GM18907 (cell line): Measurements from ENCODE around the gene OPRL1.
"Not testable (repeated sequence)": the region's sequence is repeated elsewhere in the genome, so short reads cannot be mapped to it uniquely, and the experiment has no call there.

Experiments
- ATAC-seq: cut with Tn5 transposase; IDR thresholded peaks from one replicate; pipeline ENCODE4 v1.9.1; 2021; ENCODE audit warnings: mild to moderate bottlenecking, moderate library complexity; ENCODE audit not compliant: unreplicated experiment

Gene OPRL1

GRCh38 chr20:64083378-64083803, 3.5 kb downstream of the OPRL1 start:
- ATAC-seq: no peak

GRCh38 chr20:64083804-64084684, 4.2 kb downstream of the OPRL1 start, which contains the start of gene LKAAEAR1:
LKAAEAR1 (minus strand) TSS chr20:64084398; CDS start chr20:64084219, 179 bp downstream.
- ATAC-seq: no peak

DNA sequence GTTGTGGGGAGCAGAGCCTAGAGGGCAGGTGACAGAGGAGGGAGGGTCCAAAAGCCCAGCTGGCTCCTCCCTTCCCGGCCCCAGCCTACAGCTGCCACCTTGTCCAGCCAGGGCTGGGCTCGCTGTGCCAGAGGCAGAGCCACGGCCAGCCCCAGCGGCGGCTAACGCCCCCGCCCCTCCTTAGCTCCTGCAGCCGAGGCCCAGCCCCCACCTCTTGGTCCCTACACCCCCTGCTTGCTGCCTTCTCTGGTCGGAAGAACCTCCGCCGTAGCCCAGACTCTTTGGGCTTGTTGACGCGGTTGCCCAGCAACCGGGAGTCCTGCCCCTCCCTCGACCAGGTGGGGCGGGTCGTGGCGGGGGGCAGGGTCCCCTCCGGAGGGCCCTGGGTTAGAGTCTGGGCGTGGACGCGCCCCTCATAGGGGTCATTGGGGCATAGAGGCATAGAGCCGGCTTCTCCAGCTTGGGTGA, 4.8 kb downstream of the OPRL1 start:
- no peak for ATAC-seq

- no peak for ATAC-seq
These were observed 6.9 kb downstream of the OPRL1 start for GRCh38 chr20:64086801-64087200.

DNA sequence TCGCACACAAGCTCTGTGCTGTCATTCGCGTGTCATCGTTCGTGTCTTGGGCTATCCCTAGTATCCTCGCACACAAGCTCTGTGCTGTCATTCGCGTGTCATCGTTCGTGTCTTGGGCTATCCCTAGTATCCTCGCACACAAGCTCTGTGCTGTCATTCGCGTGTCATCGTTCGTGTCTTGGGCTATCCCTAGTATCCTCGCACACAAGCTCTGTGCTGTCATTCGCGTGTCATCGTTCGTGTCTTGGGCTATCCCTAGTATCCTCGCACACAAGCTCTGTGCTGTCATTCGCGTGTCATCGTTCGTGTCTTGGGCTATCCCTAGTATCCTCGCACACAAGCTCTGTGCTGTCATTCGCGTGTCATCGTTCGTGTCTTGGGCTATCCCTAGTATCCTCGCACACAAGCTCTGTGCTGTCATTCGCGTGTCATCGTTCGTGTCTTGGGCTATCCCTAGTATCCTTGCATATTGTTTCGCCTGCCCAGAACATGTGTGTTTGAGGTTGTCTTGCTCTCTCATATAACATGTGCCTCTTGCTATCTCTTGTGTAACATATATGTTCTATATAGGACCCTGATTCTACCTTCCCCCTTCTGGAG, 7.4 kb downstream of the OPRL1 start:
- not testable (repeated sequence) for ATAC-seq

- not testable (repeated sequence) for ATAC-seq
These were observed 8.7 kb downstream of the OPRL1 start for GRCh38 chr20:64088586-64088985.

DNA sequence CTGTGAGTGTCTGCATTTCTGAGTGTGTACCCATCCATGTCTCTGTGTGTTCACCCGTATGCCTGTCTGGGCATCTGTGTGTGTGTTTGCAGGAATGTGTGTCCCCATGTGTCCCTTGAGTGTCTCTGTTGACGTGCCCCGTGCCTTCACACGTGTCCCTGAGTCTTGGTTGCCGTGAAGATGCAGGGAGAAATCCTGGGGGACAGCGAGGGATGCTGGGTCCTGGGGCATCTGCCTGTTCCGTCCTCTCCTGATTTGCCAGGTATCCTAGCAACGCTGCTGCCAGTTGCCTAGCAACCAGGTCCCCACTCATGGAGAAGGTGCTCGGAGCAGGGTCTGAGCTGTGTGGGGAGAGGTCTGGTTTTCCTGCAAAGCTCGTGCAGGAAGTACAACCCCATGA, 10.3 kb downstream of the OPRL1 start:
- ATAC-seq: no peak

DNA sequence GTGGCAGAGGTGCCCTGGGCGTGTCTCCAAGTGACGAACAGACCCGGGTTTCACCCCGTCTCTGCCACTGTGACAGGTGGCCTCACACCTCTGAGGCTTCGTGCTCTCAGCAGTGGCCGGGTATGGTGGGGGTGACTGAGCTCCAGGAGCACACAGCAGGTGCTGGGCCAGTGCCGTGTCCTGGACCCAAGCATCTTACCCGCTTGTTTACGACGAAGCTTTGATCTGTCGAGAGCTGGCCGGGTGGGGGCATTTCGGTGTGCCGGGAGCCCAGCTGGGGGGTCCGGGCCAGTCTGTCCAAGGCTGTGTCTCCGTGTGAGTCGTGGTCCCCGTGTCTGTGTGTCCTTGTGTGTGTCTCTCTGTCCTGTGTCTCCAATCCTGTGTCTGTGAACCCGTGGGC, 11.5 kb downstream of the OPRL1 start:
- ATAC-seq: no peak

- no peak for ATAC-seq
These were observed 11.9 kb downstream of the OPRL1 start for GRCh38 chr20:64091770-64092169.

- ATAC-seq: no peak
These were observed 12.6 kb downstream of the OPRL1 start for GRCh38 chr20:64092258-64093012.

GRCh38 chr20:64093013-64093503, 13.2 kb downstream of the OPRL1 start:
- no peak for ATAC-seq

DNA sequence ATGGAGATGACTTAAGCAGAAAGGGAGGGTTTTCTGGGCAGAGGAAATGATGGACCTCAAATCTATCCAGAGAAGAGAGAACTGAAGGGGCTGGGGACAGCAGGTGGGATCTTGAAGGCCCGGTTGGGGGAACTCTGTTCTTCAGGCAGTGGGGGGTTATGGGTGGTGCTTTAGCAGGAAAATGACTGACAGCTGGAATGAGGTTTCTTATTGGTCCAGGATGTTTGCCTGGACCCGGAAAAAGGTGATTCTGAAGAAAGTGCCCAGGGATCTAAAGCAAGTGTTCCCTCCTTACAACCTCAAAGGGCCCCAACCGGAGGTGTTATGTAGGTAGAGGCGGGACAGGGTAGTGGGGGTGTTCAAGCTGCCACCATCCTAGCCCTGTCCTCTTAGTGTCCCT, 15.6 kb downstream of the OPRL1 start:
- ATAC-seq: no peak

DNA sequence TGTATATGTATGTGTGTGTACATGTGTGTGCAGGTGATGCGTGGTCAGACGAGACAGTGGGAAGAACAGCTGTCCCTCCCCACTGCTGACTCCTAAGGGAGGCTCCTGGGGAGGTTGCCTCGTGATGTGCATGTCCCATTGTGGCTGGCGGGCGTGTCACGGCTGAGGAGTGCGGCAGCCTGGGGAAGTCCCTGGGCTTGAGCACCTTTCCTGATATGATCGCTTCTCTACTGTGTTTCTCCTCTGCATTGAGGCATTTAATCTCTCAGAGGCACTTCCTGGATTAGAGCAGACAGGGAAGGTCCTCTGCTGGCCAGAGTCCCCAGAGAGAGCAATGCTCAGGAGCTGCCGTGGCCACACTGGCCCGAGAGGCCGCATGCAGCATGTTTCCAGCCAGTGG, 16.0 kb downstream of the OPRL1 start:
- no peak for ATAC-seq

- ATAC-seq: no peak
These were observed 16.7 kb downstream of the OPRL1 start for GRCh38 chr20:64096535-64096934.

DNA sequence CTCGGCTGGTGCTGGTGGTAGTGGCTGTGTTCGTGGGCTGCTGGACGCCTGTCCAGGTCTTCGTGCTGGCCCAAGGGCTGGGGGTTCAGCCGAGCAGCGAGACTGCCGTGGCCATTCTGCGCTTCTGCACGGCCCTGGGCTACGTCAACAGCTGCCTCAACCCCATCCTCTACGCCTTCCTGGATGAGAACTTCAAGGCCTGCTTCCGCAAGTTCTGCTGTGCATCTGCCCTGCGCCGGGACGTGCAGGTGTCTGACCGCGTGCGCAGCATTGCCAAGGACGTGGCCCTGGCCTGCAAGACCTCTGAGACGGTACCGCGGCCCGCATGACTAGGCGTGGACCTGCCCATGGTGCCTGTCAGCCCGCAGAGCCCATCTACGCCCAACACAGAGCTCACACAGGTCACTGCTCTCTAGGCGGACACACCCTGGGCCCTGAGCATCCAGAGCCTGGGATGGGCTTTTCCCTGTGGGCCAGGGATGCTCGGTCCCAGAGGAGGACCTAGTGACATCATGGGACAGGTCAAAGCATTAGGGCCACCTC, 18.7 kb downstream of the OPRL1 start:
- ATAC-seq: no peak

DNA sequence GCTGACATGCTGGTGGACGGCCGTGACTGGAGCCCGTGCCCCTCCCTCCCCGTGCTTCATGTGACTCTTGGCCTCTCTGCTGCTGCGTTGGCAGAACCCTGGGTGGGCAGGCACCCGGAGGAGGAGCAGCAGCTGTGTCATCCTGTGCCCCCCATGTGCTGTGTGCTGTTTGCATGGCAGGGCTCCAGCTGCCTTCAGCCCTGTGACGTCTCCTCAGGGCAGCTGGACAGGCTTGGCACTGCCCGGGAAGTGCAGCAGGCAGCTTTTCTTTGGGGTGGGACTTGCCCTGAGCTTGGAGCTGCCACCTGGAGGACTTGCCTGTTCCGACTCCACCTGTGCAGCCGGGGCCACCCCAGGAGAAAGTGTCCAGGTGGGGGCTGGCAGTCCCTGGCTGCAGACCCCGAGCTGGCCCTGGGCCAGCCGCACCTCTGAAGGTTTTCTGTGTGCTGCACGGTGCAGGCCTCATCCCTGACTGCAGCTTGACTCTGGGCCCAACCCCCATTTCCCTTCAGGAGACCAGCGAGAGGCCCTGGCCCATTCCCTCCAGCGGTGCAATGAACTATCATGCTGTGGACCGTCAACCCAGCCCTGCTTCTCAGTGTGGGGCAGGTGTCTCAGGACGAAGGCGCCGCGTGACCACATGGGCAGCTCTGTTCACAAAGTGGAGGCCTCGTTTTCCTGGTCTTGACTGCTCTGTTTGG, 19.4 kb downstream of the OPRL1 start:
- ATAC-seq: no peak

DNA sequence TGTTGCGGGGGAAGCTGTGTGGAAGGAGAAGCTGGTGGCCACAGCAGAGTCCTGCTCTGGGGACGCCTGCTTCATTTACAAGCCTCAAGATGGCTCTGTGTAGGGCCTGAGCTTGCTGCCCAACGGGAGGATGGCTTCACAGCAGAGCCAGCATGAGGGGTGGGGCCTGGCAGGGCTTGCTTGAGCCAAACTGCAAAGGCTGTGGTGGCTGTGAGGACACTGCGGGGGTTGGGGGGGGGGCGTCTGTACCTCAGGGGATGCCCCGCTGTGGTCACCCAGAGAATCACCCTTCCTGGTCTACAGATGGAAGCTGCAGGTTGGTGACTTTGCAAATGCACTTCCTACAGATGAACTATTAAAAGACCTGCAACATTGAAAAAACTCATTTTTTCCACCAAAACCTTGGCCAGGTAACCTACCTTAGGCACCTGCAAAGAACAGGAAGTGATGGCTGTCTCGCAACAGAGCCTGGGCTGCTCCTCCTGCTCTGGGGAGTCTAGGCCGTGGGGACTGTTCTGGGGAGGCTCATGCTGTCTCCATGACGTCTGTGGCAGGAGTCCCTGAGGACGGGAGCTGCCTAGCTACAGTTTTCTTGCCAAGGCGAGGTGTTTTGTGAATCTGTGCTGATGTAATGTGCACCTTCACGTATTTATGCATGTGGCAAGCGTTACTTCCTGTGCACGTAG, 20.1 kb downstream of the OPRL1 start:
- ATAC-seq: no peak

GRCh38 chr20:64100566-64100888, 20.6 kb downstream of the OPRL1 start:
- no peak for ATAC-seq

GRCh38 chr20:64100946-64101688, 21.2 kb downstream of the OPRL1 start:
- no peak for ATAC-seq
